GM12878 (cell line): Measurements from ENCODE around the gene LRIG2. TPM values are rescaled to one million over a fixed set of nuclear protein-coding genes. Genes with fewer than 3 reads are reported as not detected.

ENCODE experiments used
- ATAC-seq: fragments of 200-7000 bp; cut with Tn5 transposase; 3 replicates; pipeline ENCODE4 v1.9.1; 2020; ENCODE audit warnings: mild to moderate bottlenecking, moderate library complexity
- BruUV-seq: library from RNA; stranded (reverse); fragments of 400-500 nt; replicated peaks from 2 replicates; lab custom pipeline; 2021; lab: Mats Ljungman, UMichigan
- CTCF ChIA-PET: fragments of 300-600 bp; sonication (Branson Sonifier 250); formaldehyde crosslinking; extraction: SDS; loops from one replicate; lab custom pipeline; 2021; ENCODE audit warnings: inconsistent platforms; lab: Yijun Ruan, JAX
- POLR2A ChIA-PET: fragments of 350-600 bp; formaldehyde crosslinking; extraction: SDS; loops from one replicate; lab custom pipeline; 2021; ENCODE audit warnings: inconsistent platforms; lab: Charles Lee
- RAD21 ChIA-PET: fragments of 300-600 bp; sonication (Branson Sonifier 250); formaldehyde crosslinking; loops from one replicate; lab custom pipeline; 2023; ENCODE audit warnings: antibody characterized with exemption; ENCODE audit not compliant: unreplicated experiment; lab: Charles Lee
- SMC1A ChIA-PET: fragments of 300-600 bp; sonication (Branson Sonifier 250); formaldehyde crosslinking; loops from one replicate; lab custom pipeline; 2023; ENCODE audit not compliant: unreplicated experiment, uncharacterized antibody; lab: Charles Lee
- DNase-seq: peaks from one replicate; pipeline ENCODE4 v3.0.0-alpha.2; 2011; ENCODE audit warnings: low read depth, low spot score
- FAIRE-seq: peaks from 3 replicates; lab custom pipeline; 2011; peaks lifted over from hg19 to GRCh38; lab: Jason Lieb, UNC
- H2AFZ ChIP-seq: 2 replicates; pipeline ENCODE4 v1.6.0; 2011; ENCODE audit warnings: low read depth, low read length, control low read depth; ENCODE audit not compliant: control insufficient read depth
- H3K27ac ChIP-seq: 2 replicates; pipeline ENCODE4 v1.5.1; 2011; ENCODE audit warnings: control low read depth; ENCODE audit not compliant: control insufficient read depth, insufficient read depth
- H3K27me3 ChIP-seq, 2 experiments: replicated peaks in 1 of 2; 2 replicates each; pipeline versions ENCODE4 v1.6.0 to v1.6.1; 2011; ENCODE audit warnings: low read length in 1 of 2; ENCODE audit not compliant: control insufficient read depth in 2 of 2, insufficient read depth in 2 of 2
- H3K36me3 ChIP-seq, 2 experiments: 2 replicates each; pipeline ENCODE4 v1.5.1; 2011; ENCODE audit warnings: low read length in 1 of 2; ENCODE audit not compliant: control insufficient read depth in 2 of 2, insufficient read depth in 2 of 2
- H3K4me1 ChIP-seq: 2 replicates; pipeline ENCODE4 v1.6.1; 2011; ENCODE audit warnings: mild to moderate bottlenecking, low read length, moderate library complexity, mixed read lengths; ENCODE audit not compliant: control insufficient read depth, insufficient read depth
- H3K4me2 ChIP-seq: 2 replicates; pipeline ENCODE4 v1.6.0; 2011; ENCODE audit warnings: control low read depth; ENCODE audit not compliant: control insufficient read depth, insufficient read depth
- H3K4me3 ChIP-seq: fragments of 200-600 bp; sonication (generic); 2 replicates; pipeline ENCODE4 v1.5.1; 2016
- H3K79me2 ChIP-seq: 2 replicates; pipeline ENCODE4 v1.6.0; 2011; ENCODE audit warnings: low read length; ENCODE audit not compliant: control insufficient read depth, insufficient read depth
- H3K9ac ChIP-seq: 2 replicates; pipeline ENCODE4 v1.8.0; 2011; ENCODE audit warnings: low read length, control low read depth, mixed read lengths; ENCODE audit not compliant: control insufficient read depth, insufficient read depth
- H3K9me3 ChIP-seq: replicated peaks from 3 replicates; pipeline ENCODE4 v1.5.1; 2011; ENCODE audit warnings: mild to moderate bottlenecking, low read length; ENCODE audit not compliant: control insufficient read depth, insufficient read depth
- H4K20me1 ChIP-seq: 2 replicates; pipeline ENCODE4 v1.6.0; 2011; ENCODE audit not compliant: control insufficient read depth, insufficient read depth
- BCLAF1 ChIP-seq: fragments of 450-650 bp; IDR thresholded peaks from 2 replicates; pipeline ENCODE4 v1.6.1; 2017; ENCODE audit warnings: antibody characterized with exemption, mild to moderate bottlenecking, moderate library complexity
- EGR1 ChIP-seq, 2 experiments: IDR thresholded peaks; 1 replicate in 1 of 2; 2 replicates in 1 of 2; pipeline ENCODE4 v1.6.1; 2011 to 2012; ENCODE audit warnings: low read depth in 2 of 2, low read length in 2 of 2, borderline replicate concordance in 1 of 2, mild to moderate bottlenecking in 1 of 2, moderate library complexity in 1 of 2
- FOS ChIP-seq: IDR thresholded peaks from 3 replicates; pipeline ENCODE4 v1.6.1; 2011; ENCODE audit warnings: borderline replicate concordance; ENCODE audit not compliant: insufficient read length; ENCODE audit errors: extremely low read depth
- FOXM1 ChIP-seq: IDR thresholded peaks from 2 replicates; pipeline ENCODE4 v1.6.1; 2012; ENCODE audit warnings: low read depth, mild to moderate bottlenecking, inconsistent platforms, low read length, moderate library complexity
- GATAD2B ChIP-seq: fragments of 450-650 bp; conservative IDR thresholded peaks from 2 replicates; pipeline ENCODE4 v1.6.1; 2017; ENCODE audit warnings: low read depth, mild to moderate bottlenecking, moderate library complexity
- NR2F1 ChIP-seq: fragments of 450-650 bp; conservative IDR thresholded peaks from 2 replicates; pipeline ENCODE4 v1.6.1; 2017; ENCODE audit warnings: mild to moderate bottlenecking
- PRDM15 ChIP-seq: fragments of 450-650 bp; formaldehyde crosslinking; IDR thresholded peaks from 2 replicates; pipeline ENCODE4 v1.4.0; 2020; ENCODE audit warnings: mild to moderate bottlenecking, moderate library complexity
- USF1 ChIP-seq: IDR thresholded peaks from 2 replicates; pipeline ENCODE4 v1.6.1; 2011; ENCODE audit warnings: borderline replicate concordance, low read depth, mild to moderate bottlenecking, moderate library complexity, mixed read lengths, low read length; ENCODE audit not compliant: insufficient read depth; ENCODE audit errors: extremely low read length
- WGBS: methylation state at CpG from one replicate; pipeline ENCODE4 v1.1.6; 2016; ENCODE audit warnings: low lambda C conversion rate; ENCODE audit not compliant: insufficient replicate concordance, insufficient coverage; ENCODE audit errors: missing lambda C conversion rate; 5-methylcytosine and 5-hydroxymethylcytosine counted together
- in situ Hi-C: fragments of 300-500 bp; cut with MboI; formaldehyde crosslinking; loops from 9 replicates; pipeline ENCODE4 v1.14.3; 2018; ENCODE audit warnings: mixed read lengths
- intact Hi-C: fragments of 100-400 bp; cut with micrococcal nuclease; formaldehyde crosslinking; loops from one replicate; pipeline ENCODE4 v1.14.2; 2022; ENCODE audit not compliant: unreplicated experiment
- polyA plus RNA-seq, 11 experiments: library from polyadenylated mRNA; depleted of rRNA in 4 of 11; unstranded in 6 of 11; stranded (reverse) in 5 of 11; fragments of >200 nt; fragmentation: Nextera tagmentation in 4 of 11; fragmentation: Illumina TruSeq in 1 of 11; extraction: Ambion mirVana in 4 of 11; extraction: Trizol in 1 of 11; gene quantifications; 1 replicate in 1 of 11; 2 replicates in 10 of 11; pipeline versions ENCODE4 v1.2.1 to v1.2.3, GENCODE V29; 2011 to 2016; ENCODE audit warnings: inconsistent platforms in 2 of 11, missing spikeins in 2 of 11, low read depth in 1 of 11
- total RNA-seq, 4 experiments: library from RNA; depleted of rRNA in 3 of 4; stranded (reverse); fragments of >200 nt in 3 of 4; fragmentation: Illumina TruSeq in 1 of 4; extraction: Trizol in 1 of 4; gene quantifications; 2 replicates each; pipeline versions ENCODE4 v1.2.1 to v1.2.3, GENCODE V29; 2013 to 2021

Gene LRIG2
- total and polyA plus RNA-seq, 10 of the 15 experiments (the other 5 are each of a cell fraction or from before 2014, with no cell fraction given) = 0.77 to 11.8 (median 5.1) TPM

- FAIRE-seq (no peak), ATAC-seq (no peak), DNase-seq (no peak)
- no peak overlapping the region for H3K27ac ChIP-seq
- no peak overlapping the region for H3K4me2 ChIP-seq
- no peak overlapping the region for H2AFZ ChIP-seq
- H3K27me3 ChIP-seq = no peaks in the 10 kb centered on the region
- H3K4me1 ChIP-seq = no peaks in the 10 kb centered on the region
- H3K36me3 ChIP-seq = peaks cover 0 to 21% of the 10 kb centered on the region in 2 experiments; a peak in 2 of 4 replicates
- BruUV-seq = no TSS peak
- no peaks in the 10 kb centered on the region for H3K79me2 ChIP-seq
- WGBS = 41% methylated on average over 1 of the region's 1 CpG
- intact Hi-C loops (no loop called here), in situ Hi-C loops (no loop called here)
- H3K9me3 ChIP-seq = no peaks in the 10 kb centered on the region
- H3K9ac ChIP-seq = no peak overlapping the region
- ChIA-PET SMC1A (interaction anchor here (0.5 to 2.2 kb wide), 2 partner anchors 19 to 1634 kb away, joined by 3 to 7 read pairs; partner anchors contain the start of gene LRIG2), POLR2A (no interaction called here), RAD21 (interaction anchor here (1.0 to 1.1 kb wide), 2 partner anchors 15 to 20 kb away, joined by 3 to 4 read pairs; no protein-coding TSS in a partner anchor), CTCF (interaction anchor here (7.9 kb wide), 1 partner anchor 19 kb away, joined by 43 read pairs; the partner anchor contains the start of gene LRIG2)
- H4K20me1 ChIP-seq = no peaks in the 10 kb centered on the region
- H3K4me3 ChIP-seq = no peak overlapping the region
- TF ChIP-seq GATAD2B (no peak), PRDM15 (CRISPR knock-in tag) (no peak), USF1 (no peak), EGR1 (IDR thresholded peaks at IDR 0.05; ENCODE audit: borderline replicate concordance in 1 of 2, low read depth in 2 of 2, low read length in 2 of 2) (no peak), FOS (no peak), FOXM1 (no peak), NR2F1 (no peak), BCLAF1 (no peak)
- TF ChIP-seq, all 136 proteins: peak for 0
Measured at GRCh38 chr1:113091988-113092594, 19.1 kb downstream of the LRIG2 start.
